ENCODE measurements around the gene RSBN1L. TPM values are rescaled to one million over a fixed set of nuclear protein-coding genes. Genes with fewer than 3 reads are reported as not detected.
A peak's percentile ranks its signal among the peaks of the same experiment; 100 is the strongest.

RSBN1L gene
- total and polyA plus RNA-seq, 8 donors = 5.0 to 14.3 (median 8.9) TPM

GRCh38 chr7:77667459-77668086 is 28.7 kb upstream of the RSBN1L start:
- Histone ChIP-seq H3K27ac (no peak overlapping the region), H3K4me3 (no peak overlapping the region), H3K36me3 (no peaks in the 10 kb centered on the region), H3K9me3 (no peaks in the 10 kb centered on the region), H3K4me1 (no peaks in the 10 kb centered on the region), H3K27me3 (no peaks in the 10 kb centered on the region)
- no peak for FAIRE-seq
- TF ChIP-seq CTCF (IDR thresholded peaks at IDR 0.05) = no peak
- WGBS, 2 donors = 88 to 92% methylated on average over 6 of the region's 6 CpGs
- peak in 1 of 4 donors; percentile 8 for ATAC-seq
- no peak for DNase-seq
- intact Hi-C loops (cut with DNase I) = no loop called here

GRCh38 chr7:77674878-77675277 is 21.4 kb upstream of the RSBN1L start:
- FAIRE-seq (peak; percentile 13), ATAC-seq (peak; percentile 75 to 91 (median 84)), DNase-seq (peak in 5 of 6 donors; percentile 71 to 86 (median 73))
- H3K4me1 ChIP-seq = peaks cover 6 to 13% (median 12%) of the 10 kb centered on the region in 3 donors
- no peak overlapping the region for H3K4me3 ChIP-seq
- no peaks in the 10 kb centered on the region for H3K9me3 ChIP-seq
- H3K27me3 ChIP-seq = no peaks in the 10 kb centered on the region
- no peaks in the 10 kb centered on the region for H3K36me3 ChIP-seq
- TF ChIP-seq CTCF (IDR thresholded peaks at IDR 0.05) = no peak
- no peak overlapping the region for H3K27ac ChIP-seq
- 64 to 68% methylated on average over 5 of the region's 5 CpGs for WGBS, 2 donors
- intact Hi-C loops (cut with DNase I) = no loop called here

- Histone ChIP-seq H3K9me3 (no peaks in the 10 kb centered on the region), H3K27ac (peak overlapping the region; percentile 68 to 93 (median 82)), H3K4me1 (peaks cover 28 to 41% (median 38%) of the 10 kb centered on the region in 3 donors), H3K4me3 (peak overlapping the region in 2 of 4 donors; percentile 8 to 22), H3K36me3 (no peaks in the 10 kb centered on the region), H3K27me3 (no peaks in the 10 kb centered on the region)
- FAIRE-seq (peak; percentile 20), ATAC-seq (peak; percentile 88 to 89 (median 89)), DNase-seq (no peak)
- intact Hi-C loops (cut with DNase I) = no loop called here
- TF ChIP-seq CTCF (IDR thresholded peaks at IDR 0.05) = no peak
Measured at GRCh38 chr7:77679608-77680007, 16.7 kb upstream of the RSBN1L start.

GRCh38 chr7:77680266-77680665 is 16.0 kb upstream of the RSBN1L start:
- intact Hi-C loops (cut with DNase I) = no loop called here
- ATAC-seq (no peak), DNase-seq (no peak), FAIRE-seq (no peak)
- Histone ChIP-seq H3K4me1 (peaks cover 32 to 45% (median 42%) of the 10 kb centered on the region in 3 donors), H3K27me3 (no peaks in the 10 kb centered on the region), H3K36me3 (no peaks in the 10 kb centered on the region), H3K4me3 (peak overlapping the region in 1 of 4 donors; percentile 22), H3K27ac (peak overlapping the region in 2 of 4 donors; percentile 92 to 93), H3K9me3 (no peaks in the 10 kb centered on the region)
- no peak for TF ChIP-seq CTCF (IDR thresholded peaks at IDR 0.05)
- 84 to 92% methylated on average over 7 of the region's 7 CpGs for WGBS, 2 donors

GRCh38 chr7:77684030-77684429 is 12.2 kb upstream of the RSBN1L start:
- no peaks in the 10 kb centered on the region for H3K27me3 ChIP-seq
- no peak for FAIRE-seq
- H3K36me3 ChIP-seq = no peaks in the 10 kb centered on the region
- no peaks in the 10 kb centered on the region for H3K9me3 ChIP-seq
- peaks cover 26 to 59% (median 56%) of the 10 kb centered on the region in 3 donors for H3K4me1 ChIP-seq
- peak in 2 of 6 donors; percentile 28 to 37 for DNase-seq
- TF ChIP-seq CTCF (IDR thresholded peaks at IDR 0.05) = no peak
- peak; percentile 4 to 34 (median 21) for ATAC-seq
- peak overlapping the region in 3 of 4 donors; percentile 63 to 85 (median 82) for H3K27ac ChIP-seq
- intact Hi-C loops (cut with DNase I) = no loop called here
- 26 to 30% methylated on average over 9 of the region's 9 CpGs for WGBS, 2 donors
- H3K4me3 ChIP-seq = no peak overlapping the region
